ENCODE results near the gene C7orf57. TPM values are rescaled to one million over a fixed set of nuclear protein-coding genes. Genes with fewer than 3 reads are reported as not detected.

The C7orf57 gene
- total RNA-seq, 1 donor from 2014 or later: not detected

- H3K27me3 Mint-ChIP-seq (ENCODE audit: unreplicated experiment): peaks cover 2% of the 10 kb centered on the region
Observed at GRCh38 chr7:48048113-48048512, 12.8 kb downstream of the C7orf57 start.

GRCh38 chr7:48049850-48050249 lies 14.5 kb downstream of the C7orf57 start:
- no peak overlapping the region for H3K27ac Mint-ChIP-seq (ENCODE audit: unreplicated experiment)
- no peaks in the 10 kb centered on the region for H3K9me3 Mint-ChIP-seq (ENCODE audit: unreplicated experiment)
- peaks cover 2% of the 10 kb centered on the region for H3K27me3 Mint-ChIP-seq (ENCODE audit: unreplicated experiment)
- no peak for TF ChIP-seq CTCF (IDR thresholded peaks at IDR 0.05; ENCODE audit: unreplicated experiment)
- no peaks in the 10 kb centered on the region for H3K36me3 Mint-ChIP-seq (ENCODE audit: low read depth, unreplicated experiment)
- H3K4me3 Mint-ChIP-seq (ENCODE audit: unreplicated experiment): no peak overlapping the region
- no peak for DNase-seq (ENCODE audit: low spot score)
- peaks cover 6% of the 10 kb centered on the region for H3K4me1 Mint-ChIP-seq (ENCODE audit: unreplicated experiment)

More at GRCh38 chr7:48048113-48048512, 12.8 kb downstream of the C7orf57 start:
- no peak overlapping the region for H3K4me3 Mint-ChIP-seq (ENCODE audit: unreplicated experiment)
- H3K4me1 Mint-ChIP-seq (ENCODE audit: unreplicated experiment): peaks cover 6% of the 10 kb centered on the region
- no peak for TF ChIP-seq CTCF (IDR thresholded peaks at IDR 0.05; ENCODE audit: unreplicated experiment)
- no peak for DNase-seq (ENCODE audit: low spot score)
- no peaks in the 10 kb centered on the region for H3K36me3 Mint-ChIP-seq (ENCODE audit: low read depth, unreplicated experiment)
- no peak overlapping the region for H3K27ac Mint-ChIP-seq (ENCODE audit: unreplicated experiment)
- H3K9me3 Mint-ChIP-seq (ENCODE audit: unreplicated experiment): no peaks in the 10 kb centered on the region

GRCh38 chr7:48052748-48053147 lies 17.4 kb downstream of the C7orf57 start:
- Mint-ChIP-seq H3K9me3 (ENCODE audit: unreplicated experiment) (no peaks in the 10 kb centered on the region), H3K27me3 (ENCODE audit: unreplicated experiment) (peaks cover 5% of the 10 kb centered on the region), H3K36me3 (ENCODE audit: low read depth, unreplicated experiment) (no peaks in the 10 kb centered on the region)

GRCh38 chr7:48053736-48054135 lies 18.4 kb downstream of the C7orf57 start:
- H3K9me3 Mint-ChIP-seq (ENCODE audit: unreplicated experiment): no peaks in the 10 kb centered on the region
- H3K36me3 Mint-ChIP-seq (ENCODE audit: low read depth, unreplicated experiment): no peaks in the 10 kb centered on the region
- TF ChIP-seq CTCF (IDR thresholded peaks at IDR 0.05; ENCODE audit: unreplicated experiment): no peak
- DNase-seq (ENCODE audit: low spot score): no peak
- H3K27ac Mint-ChIP-seq (ENCODE audit: unreplicated experiment): no peak overlapping the region
- peaks cover 11% of the 10 kb centered on the region for H3K4me1 Mint-ChIP-seq (ENCODE audit: unreplicated experiment)
- no peak overlapping the region for H3K4me3 Mint-ChIP-seq (ENCODE audit: unreplicated experiment)
- H3K27me3 Mint-ChIP-seq (ENCODE audit: unreplicated experiment): peaks cover 5% of the 10 kb centered on the region

More at GRCh38 chr7:48052748-48053147, 17.4 kb downstream of the C7orf57 start:
- no peak for TF ChIP-seq CTCF (IDR thresholded peaks at IDR 0.05; ENCODE audit: unreplicated experiment)
- no peak overlapping the region for H3K27ac Mint-ChIP-seq (ENCODE audit: unreplicated experiment)
- DNase-seq (ENCODE audit: low spot score): no peak
- no peak overlapping the region for H3K4me3 Mint-ChIP-seq (ENCODE audit: unreplicated experiment)
- H3K4me1 Mint-ChIP-seq (ENCODE audit: unreplicated experiment): peaks cover 6% of the 10 kb centered on the region

- peaks cover 9% of the 10 kb centered on the region for H3K4me1 Mint-ChIP-seq (ENCODE audit: unreplicated experiment)
- peaks cover 4% of the 10 kb centered on the region for H3K9me3 Mint-ChIP-seq (ENCODE audit: unreplicated experiment)
- DNase-seq (ENCODE audit: low spot score): no peak
- no peak for TF ChIP-seq CTCF (IDR thresholded peaks at IDR 0.05; ENCODE audit: unreplicated experiment)
- H3K27ac Mint-ChIP-seq (ENCODE audit: unreplicated experiment): peak overlapping the region; percentile 62
- no peaks in the 10 kb centered on the region for H3K36me3 Mint-ChIP-seq (ENCODE audit: low read depth, unreplicated experiment)
- H3K27me3 Mint-ChIP-seq (ENCODE audit: unreplicated experiment): peaks cover 3% of the 10 kb centered on the region
- H3K4me3 Mint-ChIP-seq (ENCODE audit: unreplicated experiment): no peak overlapping the region
Observed at GRCh38 chr7:48058990-48059389, 23.6 kb downstream of the C7orf57 start.
